Left lung (tissue), 14 donors: ENCODE data around the gene TSHB. TPM values are rescaled to one million over a fixed set of nuclear protein-coding genes. Genes with fewer than 3 reads are reported as not detected.

Experiments
- ATAC-seq: fragments of 200-7000 bp; cut with Tn5 transposase; one replicate; pipeline ENCODE4 v1.9.1; 2020; ENCODE audit warnings: moderate library complexity
- DNase-seq, 4 donors: peaks; one replicate each; pipeline ENCODE4 v3.0.0-alpha.2; 2013 to 2020
- H3K27ac ChIP-seq, 2 donors: fragments of 200-600 bp; sonication (generic) in 1 of 2; one replicate each; pipeline versions ENCODE4 v1.5.0 to v1.8.0; 2020 to 2021
- H3K27me3 ChIP-seq, 2 donors: fragments of 200-600 bp; sonication (generic) in 1 of 2; one replicate each; pipeline versions ENCODE4 v1.5.0 to v1.8.0; 2020 to 2021
- H3K36me3 ChIP-seq, 2 donors: fragments of 200-600 bp; sonication (generic) in 1 of 2; one replicate each; pipeline versions ENCODE4 v1.5.0 to v1.8.0; 2020 to 2021
- H3K4me1 ChIP-seq, 2 donors: fragments of 200-600 bp; one replicate each; pipeline ENCODE4 v1.8.0; 2021
- H3K4me3 ChIP-seq, 2 donors: fragments of 200-600 bp; sonication (generic) in 1 of 2; one replicate each; pipeline versions ENCODE4 v1.5.0 to v1.8.0; 2020 to 2021; ENCODE audit warnings: mild to moderate bottlenecking in 1 of 2
- H3K9me3 ChIP-seq, 2 donors: fragments of 200-600 bp; sonication (generic) in 1 of 2; one replicate each; pipeline versions ENCODE4 v1.5.0 to v1.8.0; 2020 to 2021
- intact Hi-C, 2 donors: fragments of 100-400 bp; cut with DNase I; formaldehyde crosslinking; loops; one replicate each; pipeline versions ENCODE4 v1.11.2 to v1.14.2; 2022
- long read RNA-seq, 12 donors: library from polyadenylated mRNA in 2 of 12; unstranded in 2 of 12; transcript quantifications; one replicate each; pipeline ENCODE4 v2.0.0 and lab custom pipeline, GENCODE V29; 2019 to 2026
- polyA plus RNA-seq, 6 donors: library from polyadenylated mRNA; unstranded; fragments of 120-200 nt; gene quantifications; one replicate each; pipeline ENCODE4 v1.2.1, GENCODE V29; 2013; ENCODE audit not compliant: insufficient read length in 6 of 6
- total RNA-seq, 2 donors: library from RNA; stranded (reverse); fragmentation: NEBNext Ultra II Directional; extraction: Animal tissue kit (Norgen Biotek cat#: 25700); gene quantifications; one replicate each; pipeline ENCODE4 v1.2.1, GENCODE V29; 2021
- TF ChIP-seq, protein P1 (sequence below), 2 donors: fragments of 200-600 bp; sonication (generic) in 1 of 2; IDR thresholded peaks; one replicate each; pipeline versions ENCODE4 v1.5.0 to v1.8.0; 2021; ENCODE audit warnings: antibody characterized with exemption in 2 of 2
- donor health status: DM: no; HTN: yes; CAD: no.
- donor health status: DM: no; HTN: no; CAD: no.

TSHB gene
- total RNA-seq (not detected), polyA plus RNA-seq (not detected)
- long read RNA-seq, donor 1: 0 reads
- long read RNA-seq, donor 2: 0 reads
- long read RNA-seq, donor 3: 0 reads
- long read RNA-seq, donor 4: 0 reads
- long read RNA-seq, donor 5: 0 reads
- long read RNA-seq, donor 6: 0 reads
- long read RNA-seq, donor 7: 0 reads
- long read RNA-seq, donor 8: 0 reads
- long read RNA-seq, donor 9: 0 reads
- long read RNA-seq, donor 10: 0 reads
- long read RNA-seq, donor 11: 0 reads
- long read RNA-seq, donor 12: 0 reads

GRCh38 chr1:115029526-115029925 is at the start of gene TSHB:
Gene TSHB, plus strand, starts transcription at chr1:115029826. Its CDS starts 3,537 bp downstream, at chr1:115033363.
- H3K36me3 ChIP-seq: no peaks in the 10 kb centered on the region
- DNase-seq: no peak
- H3K4me1 ChIP-seq: no peaks in the 10 kb centered on the region
- no peak for ATAC-seq
- no peak within 1 kb of the TSS for H3K4me3 ChIP-seq
- intact Hi-C loops: no loop called here
- H3K27me3 ChIP-seq: no peaks in the 10 kb centered on the region
- TF ChIP-seq, protein P1, sequence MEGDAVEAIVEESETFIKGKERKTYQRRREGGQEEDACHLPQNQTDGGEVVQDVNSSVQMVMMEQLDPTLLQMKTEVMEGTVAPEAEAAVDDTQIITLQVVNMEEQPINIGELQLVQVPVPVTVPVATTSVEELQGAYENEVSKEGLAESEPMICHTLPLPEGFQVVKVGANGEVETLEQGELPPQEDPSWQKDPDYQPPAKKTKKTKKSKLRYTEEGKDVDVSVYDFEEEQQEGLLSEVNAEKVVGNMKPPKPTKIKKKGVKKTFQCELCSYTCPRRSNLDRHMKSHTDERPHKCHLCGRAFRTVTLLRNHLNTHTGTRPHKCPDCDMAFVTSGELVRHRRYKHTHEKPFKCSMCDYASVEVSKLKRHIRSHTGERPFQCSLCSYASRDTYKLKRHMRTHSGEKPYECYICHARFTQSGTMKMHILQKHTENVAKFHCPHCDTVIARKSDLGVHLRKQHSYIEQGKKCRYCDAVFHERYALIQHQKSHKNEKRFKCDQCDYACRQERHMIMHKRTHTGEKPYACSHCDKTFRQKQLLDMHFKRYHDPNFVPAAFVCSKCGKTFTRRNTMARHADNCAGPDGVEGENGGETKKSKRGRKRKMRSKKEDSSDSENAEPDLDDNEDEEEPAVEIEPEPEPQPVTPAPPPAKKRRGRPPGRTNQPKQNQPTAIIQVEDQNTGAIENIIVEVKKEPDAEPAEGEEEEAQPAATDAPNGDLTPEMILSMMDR (IDR thresholded peaks at IDR 0.05): no peak
- H3K27ac ChIP-seq: no peak within 1 kb of the TSS
- H3K9me3 ChIP-seq: no peaks in the 10 kb centered on the region

DNA sequence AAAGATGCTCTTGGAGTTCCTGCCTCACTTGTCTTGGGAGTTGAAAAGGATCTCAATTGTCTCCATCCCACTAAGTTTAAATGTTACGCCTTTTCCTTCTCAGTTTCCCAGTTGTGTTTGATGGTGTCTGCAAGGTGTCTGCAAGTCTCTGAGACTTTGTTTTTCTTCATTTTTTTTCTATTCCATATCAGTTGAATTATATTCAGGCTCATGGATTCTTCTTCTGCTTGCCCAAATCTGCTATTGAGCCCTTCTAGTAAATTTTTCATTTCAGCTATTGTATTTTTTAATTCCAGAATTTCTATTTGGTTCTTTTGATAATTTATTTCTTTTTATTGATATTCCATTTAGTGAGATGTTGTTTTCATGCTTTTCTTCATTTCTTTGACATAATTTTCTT is 47.4 kb upstream of the TSHB start:
- Histone ChIP-seq H3K27me3 (no peaks in the 10 kb centered on the region), H3K9me3 (peaks cover 0 to 13% of the 10 kb centered on the region in 2 donors), H3K36me3 (no peaks in the 10 kb centered on the region), H3K27ac (no peak overlapping the region), H3K4me1 (no peaks in the 10 kb centered on the region), H3K4me3 (no peak overlapping the region)
- no peak for DNase-seq
- ATAC-seq: no peak
- TF ChIP-seq, protein P1 (IDR thresholded peaks at IDR 0.05): no peak
- intact Hi-C loops: loop anchor here in 1 of 2 donors (10.0 kb wide), 1 partner anchor 73 kb away; no protein-coding TSS in a partner anchor

- Histone ChIP-seq H3K27me3 (no peaks in the 10 kb centered on the region), H3K4me3 (no peak overlapping the region), H3K4me1 (no peaks in the 10 kb centered on the region), H3K27ac (no peak overlapping the region), H3K9me3 (peaks cover 5 to 32% of the 10 kb centered on the region in 2 donors), H3K36me3 (no peaks in the 10 kb centered on the region)
- TF ChIP-seq, protein P1 (IDR thresholded peaks at IDR 0.05): no peak
- intact Hi-C loops: loop anchor here in 1 of 2 donors (10.0 kb wide), 1 partner anchor 69 kb away; no protein-coding TSS in a partner anchor
- no peak for DNase-seq
- no peak for ATAC-seq
These were observed 43.3 kb upstream of the TSHB start for GRCh38 chr1:114986286-114986685.

- Histone ChIP-seq H3K36me3 (no peaks in the 10 kb centered on the region), H3K27me3 (no peaks in the 10 kb centered on the region), H3K4me1 (no peaks in the 10 kb centered on the region), H3K27ac (no peak overlapping the region), H3K4me3 (no peak overlapping the region), H3K9me3 (peaks cover 5 to 21% of the 10 kb centered on the region in 2 donors)
- DNase-seq: no peak
- ATAC-seq: no peak
- intact Hi-C loops: loop anchor here in 1 of 2 donors (10.0 kb wide), 1 partner anchor 67 kb away; no protein-coding TSS in a partner anchor
- TF ChIP-seq, protein P1 (IDR thresholded peaks at IDR 0.05): no peak
These were observed 41.5 kb upstream of the TSHB start for GRCh38 chr1:114988095-114988494.

- Histone ChIP-seq H3K4me1 (no peaks in the 10 kb centered on the region), H3K9me3 (no peaks in the 10 kb centered on the region), H3K4me3 (no peak overlapping the region), H3K36me3 (no peaks in the 10 kb centered on the region), H3K27me3 (peaks cover 0 to 6% of the 10 kb centered on the region in 2 donors), H3K27ac (no peak overlapping the region)
- TF ChIP-seq, protein P1 (IDR thresholded peaks at IDR 0.05): no peak
- DNase-seq (no peak), ATAC-seq (no peak)
- intact Hi-C loops: no loop called here
These were observed 31.9 kb upstream of the TSHB start for GRCh38 chr1:114997510-114998289.
